ENCODE measurements around the gene RAB3GAP1.
"Not testable (repeated sequence)": the region's sequence is repeated elsewhere in the genome, so short reads cannot be mapped to it uniquely, and the experiment has no call there.

RAB3GAP1 gene

DNA sequence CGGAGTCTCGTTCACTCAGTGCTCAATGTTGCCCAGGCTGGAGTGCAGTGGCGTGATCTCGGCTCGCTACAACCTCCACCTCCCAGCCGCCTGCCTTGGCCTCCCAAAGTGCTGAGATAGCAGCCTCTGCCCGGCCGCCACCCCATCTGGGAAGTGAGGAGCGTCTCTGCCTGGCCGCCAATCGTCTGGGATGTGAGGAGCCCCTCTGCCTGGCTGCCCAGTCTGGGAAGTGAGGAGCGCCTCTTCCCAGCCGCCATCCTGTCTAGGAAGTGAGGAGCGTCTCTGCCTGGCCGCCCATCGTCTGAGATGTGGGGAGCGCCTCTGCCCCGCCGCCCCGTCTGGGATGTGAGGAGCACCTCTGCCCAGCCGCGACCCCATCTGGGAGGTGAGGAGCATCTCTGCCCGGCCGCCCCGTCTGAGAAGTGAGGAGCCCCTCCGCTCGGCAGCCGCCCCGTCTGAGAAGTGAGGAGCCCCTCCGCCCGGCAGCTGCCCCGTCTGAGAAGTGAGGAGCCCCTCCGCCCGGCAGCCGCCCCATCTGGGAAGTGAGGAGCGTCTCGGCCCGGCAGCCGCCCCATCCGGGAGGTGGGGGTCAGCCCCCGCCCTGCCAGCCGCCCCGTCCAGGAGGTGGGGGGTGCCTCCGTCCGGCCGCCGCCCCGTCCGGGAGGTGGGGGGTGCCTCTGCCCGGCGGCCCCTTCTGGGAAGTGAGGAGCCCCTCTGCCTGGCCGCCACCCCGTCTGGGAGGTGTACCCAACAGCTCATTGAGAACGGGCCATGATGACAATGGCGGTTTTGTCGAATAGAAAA is 53.6 kb downstream of the RAB3GAP1 start:
- not testable (repeated sequence) for DNase-seq

DNA sequence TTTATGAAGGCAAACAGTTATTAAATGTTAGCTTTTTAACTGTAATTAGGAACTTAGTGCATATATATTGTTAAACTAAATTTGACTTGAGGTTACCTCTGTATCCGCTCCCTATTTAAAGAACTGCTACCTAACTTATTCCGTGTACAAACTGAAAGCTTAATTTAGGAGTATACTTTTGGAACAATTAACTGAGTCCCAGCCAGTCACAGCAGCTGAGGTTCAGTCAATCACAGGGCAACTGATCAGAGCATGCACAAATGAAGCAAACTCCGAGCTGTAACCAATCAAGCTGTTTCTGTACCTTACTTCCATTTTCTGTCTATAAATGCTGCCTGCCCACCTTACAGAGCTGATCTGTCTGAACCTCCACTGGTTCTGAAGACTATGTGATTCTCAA is 61.2 kb downstream of the RAB3GAP1 start:
- DNase-seq: no peak

DNA sequence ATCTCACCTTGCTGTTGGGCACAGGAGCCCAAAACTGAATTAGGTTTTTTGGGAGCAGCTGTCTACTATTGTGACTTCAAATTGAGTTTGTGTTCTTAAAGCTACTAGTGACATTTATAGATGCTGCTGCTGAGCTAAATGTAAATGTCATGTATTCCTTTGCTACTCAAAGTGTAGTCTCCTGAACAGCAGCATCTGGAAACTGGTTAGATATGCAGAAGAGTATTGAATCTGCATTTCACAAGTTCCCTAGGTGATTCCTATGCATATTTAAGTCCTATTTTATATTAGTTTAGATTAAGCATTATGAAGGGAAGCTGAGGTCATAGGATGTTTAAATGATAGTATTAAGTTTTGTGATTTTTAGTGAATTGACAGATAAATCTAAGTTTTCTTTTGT is 67.5 kb downstream of the RAB3GAP1 start:
- DNase-seq: no peak

DNA sequence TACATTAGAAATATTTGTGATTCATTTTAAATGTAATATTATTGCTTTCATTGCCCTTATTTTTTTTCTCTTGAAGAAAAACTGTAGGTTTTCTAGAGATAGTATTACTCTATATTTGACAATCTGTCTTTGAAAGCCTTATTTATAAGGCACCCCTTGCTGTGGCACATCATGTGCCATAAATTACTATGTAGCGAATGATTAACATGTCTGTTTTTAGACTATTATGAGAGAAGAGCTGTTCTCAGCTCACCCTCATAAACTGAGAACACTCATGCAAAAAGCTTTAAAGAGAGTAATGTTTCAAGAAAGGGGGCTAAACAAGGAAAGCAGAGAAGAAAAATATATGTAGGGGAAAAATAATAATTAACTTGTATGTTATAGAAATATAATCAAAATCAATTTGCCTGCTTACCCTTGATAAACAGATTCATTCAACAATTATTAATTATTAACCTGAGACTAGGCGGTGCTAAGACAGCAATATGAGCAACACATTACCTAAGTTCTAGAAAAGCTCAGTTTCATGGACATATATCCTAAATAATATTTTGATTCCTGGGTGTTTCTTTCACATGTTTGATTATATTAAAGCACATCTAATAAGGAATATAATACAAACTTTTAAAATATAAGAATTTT is 69.0 kb downstream of the RAB3GAP1 start:
- DNase-seq: no peak

DNA sequence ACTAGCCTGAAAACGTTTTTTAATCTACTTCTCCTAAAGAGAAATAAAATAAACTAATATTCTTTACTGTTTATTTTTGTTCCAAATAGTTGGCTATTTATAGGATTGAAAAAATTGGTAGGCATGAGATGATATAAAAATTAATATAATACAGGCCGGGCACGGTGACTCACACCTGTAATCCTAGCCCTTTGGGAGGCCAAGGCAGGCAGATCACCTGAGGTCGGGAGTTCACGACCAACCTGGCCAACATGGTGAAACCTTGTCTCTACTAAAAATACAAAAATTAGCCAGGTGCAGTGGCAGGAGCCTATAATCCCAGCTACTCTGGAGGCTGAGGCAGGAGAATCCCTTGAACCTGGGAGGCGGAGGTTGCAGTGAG is 69.6 kb downstream of the RAB3GAP1 start:
- DNase-seq: not testable (repeated sequence)

DNA sequence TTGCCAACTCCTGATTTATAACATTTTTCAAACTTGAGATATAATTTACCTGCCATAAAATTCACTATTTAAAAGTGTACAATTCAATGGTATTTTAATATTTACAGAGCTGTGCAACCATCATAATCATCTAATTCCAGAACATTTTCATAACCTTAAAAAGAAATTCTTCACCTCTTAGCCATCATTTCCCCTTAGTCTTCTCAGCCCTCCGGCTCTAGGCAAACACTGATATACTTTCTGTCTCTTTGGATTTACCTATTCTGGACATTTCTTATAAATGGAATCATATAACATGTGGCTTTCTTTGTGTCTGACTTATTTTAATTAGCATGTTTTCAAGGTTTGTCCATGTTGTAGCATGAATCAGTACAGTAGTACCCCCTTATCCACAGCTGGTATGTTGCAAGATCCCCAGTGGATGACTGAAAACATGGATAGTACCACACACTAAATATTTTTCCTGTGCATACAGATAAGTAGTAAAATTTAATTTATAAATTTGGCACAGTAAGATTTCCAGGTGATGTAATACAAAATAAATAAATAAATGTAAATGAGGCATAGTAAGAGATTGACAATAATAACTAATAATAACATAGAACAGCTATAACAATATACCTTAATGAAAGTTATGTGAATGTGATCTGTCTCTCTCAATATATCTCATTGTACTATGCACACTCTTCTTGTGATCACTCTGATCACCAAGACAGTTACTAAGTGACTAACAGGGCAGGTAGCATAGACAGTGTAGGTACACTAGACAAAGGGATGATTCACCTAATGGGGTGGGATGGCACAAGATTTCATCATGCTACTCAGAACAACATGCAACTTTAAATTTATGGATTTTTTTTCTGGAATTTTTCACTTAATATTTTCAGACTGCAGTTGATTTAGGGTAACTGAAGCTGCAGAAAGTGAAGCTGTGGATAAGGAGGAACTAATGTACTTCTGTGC is 73.1 kb downstream of the RAB3GAP1 start:
- DNase-seq: no peak

DNA sequence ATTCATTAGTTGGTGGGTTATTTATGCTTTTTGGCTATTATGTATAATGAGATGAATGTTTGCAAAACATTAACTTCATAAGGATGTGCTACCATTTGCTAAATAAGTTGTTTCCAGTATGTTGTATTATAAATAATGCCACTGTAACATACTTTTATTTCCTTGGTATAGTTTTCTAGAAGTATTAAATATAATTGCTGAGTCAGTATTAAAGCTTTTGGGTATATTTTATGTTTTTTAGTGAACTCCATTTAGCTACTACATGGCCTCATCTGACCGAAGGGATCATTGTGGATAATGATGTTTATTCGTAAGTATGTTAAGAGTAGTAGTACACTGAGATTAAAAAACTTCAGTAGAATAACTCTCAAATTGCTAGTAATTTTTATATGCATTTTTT is 73.8 kb downstream of the RAB3GAP1 start:
- no peak for DNase-seq

DNA sequence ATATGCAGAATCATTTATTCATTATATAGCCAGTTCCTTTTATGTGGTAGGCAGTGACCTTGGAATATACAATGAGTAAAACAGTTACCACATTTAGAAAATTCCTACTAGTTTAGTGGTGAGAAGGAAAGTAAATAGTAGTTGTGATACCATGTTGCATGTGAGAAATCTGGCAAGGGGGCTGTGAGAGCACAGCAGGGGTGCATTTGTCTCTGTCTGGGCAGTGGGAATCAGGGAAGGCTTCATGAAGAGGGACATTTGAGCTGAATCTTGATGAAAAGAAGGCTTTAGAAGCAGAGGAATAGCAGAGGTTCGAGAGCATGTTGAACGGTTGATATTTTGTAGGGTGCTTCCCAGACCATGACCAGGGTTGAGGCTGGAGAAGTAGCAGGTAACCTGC is 78.7 kb downstream of the RAB3GAP1 start:
- DNase-seq: no peak

DNA sequence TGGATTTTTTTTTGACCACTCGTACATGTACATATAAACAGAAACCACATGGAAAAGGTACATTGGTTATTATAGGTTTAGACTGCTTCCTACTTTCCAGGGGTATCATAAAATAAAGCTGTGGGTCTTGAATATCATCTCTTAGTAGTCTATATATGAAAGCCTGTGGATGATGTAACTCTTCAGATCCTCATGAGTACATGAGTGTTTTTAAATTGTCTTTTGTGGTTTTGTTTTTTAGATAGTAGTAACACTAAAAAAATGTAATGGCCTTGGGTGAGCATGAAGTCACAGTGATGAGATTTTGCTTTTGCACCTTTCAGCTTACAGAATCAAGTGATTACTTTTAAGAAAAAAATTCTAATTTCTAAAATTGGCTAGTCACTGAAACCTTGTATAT is 80.2 kb downstream of the RAB3GAP1 start:
- DNase-seq: no peak

DNA sequence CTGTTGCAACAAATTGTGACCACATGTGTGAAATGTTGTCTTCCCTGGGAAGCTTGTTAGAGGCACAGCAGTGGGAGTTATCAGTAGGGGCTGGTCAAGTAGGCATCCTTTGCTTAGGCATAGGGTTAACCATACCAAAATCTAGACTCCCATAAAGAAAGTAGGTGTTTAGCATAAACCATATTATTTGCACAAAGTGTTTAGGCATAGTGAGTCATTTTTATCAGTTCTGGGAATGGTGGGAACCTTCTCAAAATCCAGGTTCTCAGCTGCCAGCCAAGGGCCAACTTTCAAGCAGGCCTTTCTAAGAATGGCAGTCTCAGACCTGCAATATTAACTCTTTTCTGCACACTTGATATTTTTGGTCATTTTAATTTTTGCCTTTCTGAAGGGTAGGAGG is 88.5 kb downstream of the RAB3GAP1 start:
- DNase-seq: no peak

DNA sequence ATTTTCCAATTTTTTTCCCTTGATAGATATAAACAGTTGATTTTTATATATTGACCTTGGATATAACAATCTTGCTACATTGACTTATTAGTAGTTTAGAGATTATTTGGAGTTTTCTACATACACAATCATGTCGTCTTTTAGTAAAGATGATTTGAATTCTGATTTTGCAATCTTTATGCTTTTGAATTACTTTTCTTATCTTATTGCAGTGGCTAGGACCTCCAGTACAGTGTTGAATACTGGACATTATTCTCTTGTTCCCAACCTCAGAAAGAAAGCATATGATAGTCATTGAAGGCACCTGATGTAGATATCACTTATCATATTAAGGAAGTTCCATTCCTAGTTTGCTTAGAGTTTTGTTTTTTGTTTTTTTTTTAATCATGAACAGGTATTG is 90.2 kb downstream of the RAB3GAP1 start:
- no peak for DNase-seq

DNA sequence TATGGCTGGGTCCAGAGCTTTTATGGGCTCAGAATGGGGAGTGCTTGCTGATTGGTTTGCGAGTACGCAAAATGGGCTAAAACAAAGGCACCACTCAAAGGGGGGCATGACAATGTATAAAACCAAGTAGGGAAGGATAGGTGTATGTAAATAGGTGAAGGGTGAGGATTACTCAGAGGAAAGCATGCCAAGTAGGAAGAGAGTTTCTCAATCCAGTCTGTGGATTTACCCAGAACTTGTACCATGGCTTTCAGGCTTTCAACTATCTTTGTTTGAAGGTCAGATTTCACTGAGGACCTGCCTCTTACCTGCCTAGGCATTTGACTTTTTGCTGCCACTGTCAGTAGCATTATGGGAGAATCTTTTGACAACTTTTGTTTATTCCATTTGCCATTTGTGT is 92.3 kb downstream of the RAB3GAP1 start:
- DNase-seq: no peak

DNA sequence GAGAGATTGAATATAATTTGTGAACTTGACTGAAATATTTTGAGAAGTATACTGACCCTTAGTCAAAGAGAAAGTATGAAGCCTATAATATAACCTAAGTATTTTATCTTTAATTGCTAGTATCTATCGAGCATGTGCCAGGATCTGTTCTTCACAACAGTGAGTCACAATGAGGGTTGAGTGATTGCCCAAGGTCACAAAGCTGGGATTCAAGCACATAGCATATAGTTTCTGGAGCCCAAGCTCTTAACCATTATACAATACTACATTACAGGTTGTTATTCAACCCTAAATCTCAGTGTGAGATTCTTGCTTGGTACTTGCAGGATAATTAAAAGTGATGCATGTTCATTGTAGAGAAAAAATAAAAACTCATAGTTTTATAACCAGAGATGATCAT is 97.2 kb downstream of the RAB3GAP1 start:
- no peak for DNase-seq

DNA sequence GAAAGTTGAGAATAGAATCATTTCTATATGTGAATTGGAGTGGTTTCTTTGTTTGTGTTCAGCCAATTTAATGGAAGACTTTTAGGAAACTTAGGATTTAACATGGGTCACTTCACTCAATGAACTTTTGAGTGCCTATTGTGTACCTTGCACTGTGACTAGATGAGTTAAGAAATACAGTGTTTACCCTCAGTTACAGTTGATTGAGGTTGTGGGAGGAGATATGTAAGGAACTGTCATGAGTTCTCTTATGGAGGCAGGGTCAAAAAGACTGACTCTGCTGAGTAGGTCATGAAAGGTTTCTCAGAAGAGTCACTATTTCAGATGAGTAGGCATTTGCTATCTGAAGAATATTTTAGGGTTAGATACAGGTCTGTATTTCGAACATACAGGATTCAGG is 98.6 kb downstream of the RAB3GAP1 start:
- DNase-seq: no peak

DNA sequence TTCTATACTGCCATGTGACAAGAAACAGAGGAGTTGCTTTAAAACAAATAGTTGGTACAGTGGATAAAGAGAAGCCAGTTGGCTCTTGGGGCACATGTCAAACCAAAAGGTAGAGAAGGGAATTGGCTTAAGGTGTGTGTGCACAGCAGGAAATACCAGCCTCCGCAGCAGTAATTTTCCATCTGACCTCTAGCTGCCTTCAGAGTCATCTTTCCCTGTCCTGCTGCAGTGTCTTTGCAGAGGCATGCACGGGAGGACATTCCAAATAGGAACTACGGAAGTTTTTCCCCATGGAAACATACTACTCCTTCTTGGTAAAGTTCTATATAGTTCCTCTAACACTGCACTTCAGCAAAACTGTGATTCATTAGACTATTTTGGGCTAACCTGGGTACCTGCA is 99.5 kb downstream of the RAB3GAP1 start:
- no peak for DNase-seq

DNA sequence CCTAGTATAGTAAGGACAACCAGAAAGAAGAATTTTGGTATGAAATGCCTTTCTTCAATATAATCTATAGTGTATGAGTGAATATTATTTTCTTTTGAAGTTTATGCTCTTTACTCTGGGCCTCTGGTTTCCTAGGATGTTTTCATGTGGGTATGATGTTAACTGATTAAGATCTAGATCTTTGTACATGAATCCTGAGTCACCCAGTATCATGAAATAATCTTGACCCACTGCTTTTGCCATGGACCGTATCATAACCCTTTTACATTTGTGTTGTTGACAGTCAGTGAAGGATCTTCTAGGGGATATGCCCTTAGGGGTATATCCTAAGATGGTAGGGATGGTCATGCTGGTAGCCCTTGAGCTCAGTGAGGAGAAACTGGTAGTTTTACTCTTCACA is 100.3 kb downstream of the RAB3GAP1 start:
- DNase-seq: no peak

DNA sequence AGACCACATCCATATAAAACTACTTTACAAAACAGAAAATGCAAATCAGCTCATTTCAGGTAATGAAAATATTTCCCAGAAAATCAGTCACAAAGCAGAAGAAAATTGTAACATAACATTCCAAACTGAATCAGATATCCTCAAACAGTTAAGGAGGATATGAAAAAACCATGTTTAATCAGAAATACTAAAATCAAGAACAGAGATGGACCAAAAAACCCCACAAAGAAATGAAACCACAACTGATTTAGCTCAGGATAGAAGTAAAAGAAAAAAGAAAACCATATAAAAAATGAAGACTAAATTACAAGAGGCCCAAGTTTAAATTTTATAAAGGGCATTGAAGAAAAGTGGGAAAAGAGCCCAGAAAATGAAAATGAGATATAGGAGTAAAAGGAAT is 102.9 kb downstream of the RAB3GAP1 start:
- DNase-seq: no peak

DNA sequence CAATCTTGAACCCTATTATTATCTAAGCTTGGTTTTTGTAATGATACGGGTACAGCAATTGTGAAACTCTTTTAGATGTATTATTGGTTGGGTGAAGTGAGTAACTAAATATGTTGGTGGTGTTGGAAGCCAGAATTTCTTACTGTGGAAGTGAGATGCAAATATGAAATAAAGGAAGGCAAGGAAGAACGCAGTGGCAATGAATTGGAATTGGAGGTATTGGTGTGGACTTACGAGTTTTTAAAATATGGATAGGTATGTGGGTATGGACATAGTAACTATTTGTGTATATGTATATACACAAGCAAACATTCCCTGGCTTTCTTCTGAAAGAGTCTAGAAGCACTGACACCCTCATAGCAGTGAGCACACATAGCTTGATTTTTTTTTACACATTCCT is 105.8 kb downstream of the RAB3GAP1 start:
- no peak for DNase-seq

DNA sequence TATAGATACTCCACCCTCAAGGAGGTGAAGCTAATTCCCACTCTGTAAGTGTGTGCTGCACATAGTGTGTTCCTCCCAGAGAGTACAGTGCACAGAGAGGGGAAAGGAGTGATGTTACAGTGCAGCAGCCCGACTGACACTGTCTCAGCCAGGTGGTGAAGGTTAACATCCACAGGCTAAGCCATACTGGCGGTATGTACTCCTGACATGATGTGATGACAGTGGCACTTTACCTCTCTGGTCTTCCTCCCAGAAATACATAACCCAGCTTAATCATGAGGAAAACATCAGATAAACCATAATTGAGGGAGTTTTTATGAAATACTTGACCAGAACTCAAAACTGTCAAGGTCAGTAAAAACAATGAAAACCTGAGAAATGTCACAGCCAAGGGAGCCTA is 107.1 kb downstream of the RAB3GAP1 start:
- no peak for DNase-seq

DNA sequence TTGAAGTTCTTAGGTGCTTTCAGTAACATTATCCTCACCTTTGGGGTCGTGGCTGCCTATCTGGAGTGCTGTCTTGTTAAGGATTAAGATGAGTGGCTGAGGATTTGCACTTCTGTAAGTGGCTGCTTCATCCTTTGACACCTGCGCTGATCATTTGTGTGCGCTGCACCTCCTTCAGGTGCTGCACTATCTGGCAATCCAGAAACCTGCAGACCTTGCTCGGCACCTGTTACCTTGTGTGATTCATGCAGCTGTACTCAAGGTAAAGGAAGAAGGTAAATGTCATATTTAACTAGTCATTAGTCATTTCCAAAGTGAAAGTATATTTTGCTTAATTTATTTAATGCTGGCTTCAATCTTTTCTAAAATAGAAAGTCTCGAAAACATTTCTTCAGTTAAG is 110.3 kb downstream of the RAB3GAP1 start:
- DNase-seq: no peak

DNA sequence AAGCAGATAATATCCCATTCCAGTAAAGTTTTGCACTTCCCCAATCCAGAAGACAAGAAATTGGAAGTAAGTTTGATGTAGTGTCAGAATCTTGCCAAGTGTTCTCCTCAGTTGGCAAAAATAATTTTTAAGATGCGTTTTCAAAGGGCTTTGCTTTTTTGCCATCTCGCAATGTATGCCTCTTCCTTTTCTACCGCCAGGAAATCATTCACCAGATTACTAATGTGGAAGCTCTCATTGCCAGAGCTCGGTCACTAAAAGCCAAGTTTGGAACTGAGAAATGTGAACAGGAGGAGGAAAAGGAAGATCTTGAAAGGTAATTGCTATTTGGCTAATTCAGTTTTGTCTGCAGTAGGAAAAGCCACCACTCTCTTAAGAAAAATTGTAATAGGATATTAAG is 110.7 kb downstream of the RAB3GAP1 start:
- DNase-seq: no peak

DNA sequence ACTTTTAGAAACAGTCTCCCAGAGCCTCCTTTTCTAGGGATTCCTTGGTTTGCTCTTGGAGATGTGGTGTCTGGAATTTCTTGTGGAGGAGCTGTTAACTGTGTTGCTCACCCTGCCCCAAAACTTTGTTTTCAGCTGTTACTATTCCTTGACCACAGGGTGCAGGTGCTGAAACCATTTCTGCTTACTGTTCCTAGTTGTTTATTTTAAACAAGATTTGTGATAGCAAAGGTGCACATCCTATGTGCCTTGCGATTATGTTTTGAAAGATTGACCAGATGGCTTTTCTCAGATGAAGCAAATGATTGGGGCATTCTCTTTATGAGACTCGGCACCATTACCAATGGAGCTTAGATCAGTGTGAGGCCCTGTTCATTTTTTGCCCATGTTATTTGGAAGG is 111.2 kb downstream of the RAB3GAP1 start:
- no peak for DNase-seq

DNA sequence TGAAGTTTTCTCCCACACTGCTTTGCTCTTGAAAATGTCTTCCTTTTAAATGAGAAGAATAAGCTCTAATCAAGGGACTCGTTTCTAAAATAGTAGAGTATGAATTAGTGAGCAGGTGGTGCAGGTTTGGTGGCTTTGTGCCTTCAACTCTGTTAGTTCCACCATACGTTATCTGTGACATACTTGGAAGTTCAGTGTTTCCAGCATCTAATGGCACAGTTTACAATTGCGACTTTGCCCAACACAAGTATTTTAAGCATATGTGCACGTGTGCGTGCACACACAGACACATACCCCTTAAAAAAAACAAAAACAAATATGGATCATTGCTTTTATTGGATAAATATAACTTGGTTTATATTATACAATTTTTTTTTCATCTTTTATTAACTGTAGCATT is 111.8 kb downstream of the RAB3GAP1 start:
- no peak for DNase-seq

DNA sequence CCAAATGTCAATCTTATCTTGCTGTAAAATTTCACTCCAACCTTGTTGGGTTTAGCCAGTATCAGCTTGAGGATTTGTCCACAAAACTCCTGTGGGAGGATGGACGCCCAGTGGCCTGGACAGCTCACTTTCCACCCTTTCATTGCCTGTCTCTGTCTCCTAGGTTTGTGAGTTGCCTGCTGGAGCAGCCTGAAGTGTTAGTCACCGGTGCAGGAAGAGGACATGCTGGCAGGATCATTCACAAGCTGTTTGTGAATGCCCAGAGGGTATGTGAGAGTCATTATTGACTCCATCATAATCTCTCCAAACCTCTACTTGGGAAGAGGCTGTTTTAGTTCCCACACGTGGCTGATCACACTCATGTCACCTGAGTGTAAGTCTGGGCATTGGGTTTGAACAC is 112.3 kb downstream of the RAB3GAP1 start:
- DNase-seq: no peak

Measured in CD4-positive, alpha-beta T cell treated with Interleukin-17A for 4 hours (primary cell).